Hematopoietic multipotent progenitor cell treated with erythropoietin and hydrocortisone succinate and interleukin-3 and kit ligand, for 4 days (in vitro differentiated cells): Measurements from ENCODE around the gene DRD3.

ENCODE experiments used
- DNase-seq: peaks from one replicate; pipeline ENCODE4 v3.0.0-alpha.2; 2015

Gene DRD3

DNA sequence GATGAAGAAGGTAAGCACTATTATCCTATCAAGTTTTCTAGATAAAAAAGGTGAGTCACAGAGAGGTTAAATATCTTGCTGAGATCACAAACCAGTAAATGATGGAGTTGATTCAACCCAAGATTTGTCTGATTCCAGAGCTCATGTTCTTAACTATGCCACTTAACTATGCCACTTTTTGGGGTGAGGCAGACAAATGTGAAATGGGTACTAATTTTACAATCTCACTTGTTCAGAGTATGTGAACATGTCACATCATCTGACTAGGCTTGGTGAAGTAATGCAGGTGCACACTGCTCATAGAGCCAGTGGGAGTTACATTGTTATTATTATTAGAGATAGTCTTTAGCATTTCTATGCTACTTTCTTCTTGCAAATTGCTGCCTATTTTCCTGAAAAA lies 2.0 kb downstream of the DRD3 start:
- DNase-seq: no peak

GRCh38 chr3:114176487-114176886 lies 2.4 kb downstream of the DRD3 start:
- DNase-seq: no peak

DNA sequence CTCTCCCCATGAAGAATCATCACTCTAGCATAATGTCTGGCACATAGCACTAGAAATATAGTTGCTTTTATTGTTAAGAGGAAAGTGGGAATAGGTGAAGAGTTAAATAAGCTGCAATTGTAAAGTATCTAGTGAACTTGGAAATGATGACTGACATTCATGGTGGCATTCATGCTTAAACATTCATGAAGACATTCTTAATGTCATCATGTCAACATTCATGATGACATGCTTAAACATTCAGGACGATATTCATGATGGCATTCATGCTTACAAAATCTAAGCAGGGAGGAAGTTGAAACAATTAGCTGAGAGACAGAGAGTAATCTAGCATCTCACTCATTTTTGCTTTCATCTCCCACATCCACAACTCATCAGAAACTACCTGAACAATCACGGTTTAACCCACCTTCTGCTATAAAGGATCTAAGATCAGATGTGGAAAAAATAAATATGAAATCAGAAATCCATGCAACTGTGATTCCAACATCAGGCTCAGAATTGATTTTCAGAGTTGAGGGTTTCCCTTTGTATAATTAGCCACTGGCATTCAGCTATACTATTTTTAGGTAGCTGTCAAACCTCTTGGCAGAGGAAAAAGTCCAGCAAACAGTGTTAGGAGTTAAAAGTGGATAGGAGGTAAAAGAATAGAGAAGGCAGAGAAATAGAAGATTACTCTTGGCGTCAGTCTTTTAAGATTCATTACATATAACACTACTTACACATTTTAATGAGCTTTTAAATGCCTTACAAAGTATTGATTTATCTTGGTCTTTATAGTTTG lies 3.5 kb downstream of the DRD3 start:
- no peak for DNase-seq

DNA sequence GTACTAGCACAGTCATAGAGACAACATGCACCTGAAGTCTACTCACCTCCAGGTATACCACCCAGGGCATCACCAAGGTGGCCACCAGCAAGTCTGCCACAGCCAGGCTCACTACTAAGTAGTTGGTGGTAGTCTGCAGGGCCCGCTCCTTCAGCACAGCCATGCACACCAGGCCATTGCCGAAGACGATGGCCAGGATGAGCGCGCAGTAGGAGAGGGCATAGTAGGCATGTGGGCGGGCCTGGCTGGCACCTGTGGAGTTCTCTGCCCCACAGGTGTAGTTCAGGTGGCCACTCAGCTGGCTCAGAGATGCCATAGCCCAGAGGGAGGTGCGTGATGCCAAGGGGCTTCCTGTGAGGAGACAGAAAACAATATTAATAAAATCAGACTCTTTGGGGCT lies 7.2 kb downstream of the DRD3 start:
- DNase-seq: no peak

- no peak for DNase-seq
Observed at GRCh38 chr3:114168150-114168549, 10.7 kb downstream of the DRD3 start.

DNA sequence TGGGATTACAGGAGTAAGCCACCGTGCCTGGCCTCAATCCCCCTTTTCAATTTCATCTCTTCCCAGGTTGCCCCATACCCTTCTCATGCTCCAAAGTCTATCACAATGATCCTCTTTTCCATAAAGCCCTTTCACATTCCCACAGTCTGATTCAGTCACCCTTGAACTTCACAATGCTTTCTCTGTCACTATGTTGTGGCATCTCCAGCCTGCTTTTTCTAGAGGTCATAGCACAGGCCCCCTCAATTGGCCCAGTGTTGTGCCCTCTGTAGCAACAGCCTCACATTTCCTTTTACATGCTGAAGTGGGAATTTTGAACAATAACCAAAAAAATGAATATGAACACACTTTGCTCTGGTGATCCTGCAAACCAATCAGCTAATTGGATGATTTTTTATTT lies 21.5 kb downstream of the DRD3 start:
- no peak for DNase-seq

DNA sequence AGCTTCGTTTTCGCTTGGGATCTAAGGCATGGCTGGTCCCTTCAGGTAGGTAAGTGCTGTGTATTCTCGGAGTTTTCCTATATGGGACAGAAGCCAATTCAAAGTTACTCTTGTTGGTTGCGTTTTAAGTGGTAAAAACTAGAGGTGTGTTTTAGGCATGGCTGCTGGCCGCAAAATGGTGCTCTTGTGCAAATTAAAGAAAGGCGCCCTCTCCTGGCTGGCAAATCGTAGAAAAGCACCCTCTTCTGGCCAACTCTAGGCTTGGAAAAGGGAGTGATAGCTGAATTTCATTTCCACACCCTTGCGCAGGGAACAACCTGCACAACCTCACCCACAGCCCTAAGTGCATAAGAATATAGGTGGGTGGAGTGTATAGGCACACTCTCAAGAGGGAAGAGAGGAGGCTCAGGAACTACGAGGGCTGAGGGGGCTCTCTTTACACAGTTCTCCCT lies 23.5 kb downstream of the DRD3 start:
- DNase-seq: peak; percentile 61

GRCh38 chr3:114154321-114154821 lies 24.5 kb downstream of the DRD3 start:
- no peak for DNase-seq

DNA sequence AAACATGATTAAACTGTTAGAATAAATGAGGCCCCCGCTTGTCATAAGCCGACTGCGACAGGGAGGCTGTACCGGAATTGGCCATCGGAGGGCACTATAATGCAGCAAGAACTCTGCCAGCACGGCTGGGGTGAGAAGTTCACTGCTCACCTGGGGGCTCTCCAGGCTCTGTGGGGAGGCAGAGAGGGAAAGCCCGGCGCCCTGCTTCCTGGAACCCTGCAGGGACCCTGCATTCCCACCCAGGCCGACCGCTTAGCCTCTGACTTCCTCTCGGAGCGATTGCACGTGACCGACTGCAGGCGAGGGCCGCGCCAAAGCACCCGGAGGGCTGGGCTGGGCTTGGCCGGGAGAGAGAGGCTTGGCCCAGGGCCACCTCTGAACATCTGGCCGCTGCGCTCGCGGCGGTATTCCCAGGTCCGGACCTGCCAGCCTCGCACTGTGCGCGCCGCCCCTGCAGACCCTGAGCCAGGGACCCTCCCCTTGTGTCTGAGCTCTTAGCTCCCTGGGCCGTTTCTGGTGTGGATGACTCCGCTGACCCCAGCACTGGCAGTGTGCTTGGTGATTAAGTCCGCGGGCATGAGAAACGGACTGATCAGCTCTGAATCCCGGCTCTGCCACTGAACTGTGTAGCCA lies 26.2 kb downstream of the DRD3 start:
- DNase-seq: peak; percentile 79

- no peak for DNase-seq
Observed at GRCh38 chr3:114151091-114151490, 27.8 kb downstream of the DRD3 start.

- DNase-seq: no peak
Observed at GRCh38 chr3:114147251-114147650, 31.6 kb downstream of the DRD3 start.

GRCh38 chr3:114144909-114145688 lies 33.8 kb downstream of the DRD3 start:
- DNase-seq: peak; percentile 14

- DNase-seq: no peak
Observed at GRCh38 chr3:114143817-114144216, 35.0 kb downstream of the DRD3 start.

DNA sequence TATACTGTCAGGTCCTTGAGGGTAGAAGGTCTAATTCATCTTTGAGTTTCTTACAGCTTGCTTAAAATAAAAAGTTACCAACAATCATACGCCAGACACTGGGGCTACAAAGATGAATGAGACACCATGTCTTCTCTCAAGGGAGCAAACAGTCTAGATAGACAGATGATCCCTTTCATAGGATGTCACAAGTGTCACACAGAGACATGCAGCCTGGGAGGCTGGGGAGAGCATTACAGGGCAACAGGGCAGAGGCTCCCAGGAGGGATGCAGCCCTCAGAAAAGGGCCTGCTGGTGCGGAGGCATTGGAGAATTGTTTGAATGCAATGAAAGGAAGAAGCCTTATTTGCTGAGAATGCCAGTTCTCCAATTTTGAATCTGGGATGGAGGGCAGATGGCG lies 39.0 kb downstream of the DRD3 start:
- no peak for DNase-seq

- DNase-seq: no peak
Observed at GRCh38 chr3:114133947-114134346, 44.9 kb downstream of the DRD3 start.

DNA sequence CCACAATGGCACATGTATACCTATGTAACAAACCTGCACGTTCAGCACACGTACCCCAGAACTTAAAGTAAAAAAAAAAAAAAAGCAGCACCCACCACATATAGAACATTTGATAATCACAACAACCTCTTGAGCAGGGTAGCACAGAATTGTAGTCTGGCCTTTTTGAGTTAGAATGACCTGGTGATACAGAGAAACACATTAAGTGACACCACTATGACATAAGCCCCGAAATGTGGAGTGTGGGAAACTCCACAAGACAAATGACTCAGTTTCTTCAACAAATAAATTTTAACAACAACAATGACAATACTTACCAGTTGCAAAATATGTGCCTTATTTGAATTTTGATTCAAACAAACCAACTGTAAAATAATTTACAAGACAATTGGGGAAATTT lies 46.4 kb downstream of the DRD3 start:
- DNase-seq: no peak

GRCh38 chr3:114128826-114129225 lies 50.0 kb downstream of the DRD3 start:
- no peak for DNase-seq

GRCh38 chr3:114128231-114128630 lies 50.6 kb downstream of the DRD3 start:
- DNase-seq: no peak

GRCh38 chr3:114127517-114127916 lies 51.3 kb downstream of the DRD3 start:
- DNase-seq: no peak

DNA sequence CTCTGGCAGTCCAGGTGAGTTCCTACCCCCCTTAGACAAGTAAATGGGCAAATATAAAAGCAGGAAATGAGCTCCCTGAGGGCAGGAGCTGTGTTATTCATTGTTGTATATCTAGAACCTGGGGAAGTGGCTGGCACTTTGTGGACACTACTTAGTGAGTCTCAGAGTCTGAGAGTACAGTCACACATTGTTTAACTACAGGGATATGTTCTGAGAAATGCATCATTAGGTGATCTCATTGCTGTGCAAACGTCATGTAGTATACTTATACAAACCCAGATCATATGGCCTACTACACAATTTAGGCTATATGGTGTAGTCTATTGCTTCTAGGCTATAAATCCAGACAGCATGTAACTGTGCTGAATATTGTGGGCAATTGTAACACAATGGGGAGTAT lies 52.4 kb downstream of the DRD3 start:
- DNase-seq: no peak

DNA sequence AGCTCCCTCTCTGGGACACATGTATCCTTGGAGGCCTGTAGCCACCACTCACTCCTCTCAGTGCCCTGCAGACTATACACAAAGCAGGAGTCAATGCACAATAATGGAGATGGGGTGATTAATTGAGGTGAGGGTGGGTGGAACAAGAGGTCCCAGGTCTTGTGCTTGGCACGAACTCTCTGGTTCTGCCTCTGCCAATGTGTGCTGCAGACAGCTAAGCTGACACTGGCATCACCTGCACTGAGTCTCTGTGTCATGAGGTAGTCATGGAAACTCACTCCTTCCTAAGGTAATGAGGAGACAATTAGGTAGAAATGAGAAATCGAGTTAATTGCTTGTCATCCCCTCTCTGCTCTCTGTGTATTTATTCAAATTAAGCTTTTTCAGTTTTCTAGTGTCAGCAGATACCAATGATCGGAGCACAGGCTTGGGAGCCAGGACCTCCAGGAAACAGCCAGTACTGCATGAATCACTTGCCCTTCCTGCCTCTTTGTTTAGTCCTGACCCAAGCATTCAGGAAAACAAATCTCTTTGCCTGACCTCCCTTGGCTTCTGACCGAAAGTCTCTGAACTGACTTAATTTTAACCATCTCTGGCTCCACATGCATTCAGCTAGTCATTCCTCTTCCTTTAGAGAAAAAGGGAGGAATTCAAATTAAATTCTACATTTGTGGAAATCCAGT lies 56.7 kb downstream of the DRD3 start:
- DNase-seq: no peak

DNA sequence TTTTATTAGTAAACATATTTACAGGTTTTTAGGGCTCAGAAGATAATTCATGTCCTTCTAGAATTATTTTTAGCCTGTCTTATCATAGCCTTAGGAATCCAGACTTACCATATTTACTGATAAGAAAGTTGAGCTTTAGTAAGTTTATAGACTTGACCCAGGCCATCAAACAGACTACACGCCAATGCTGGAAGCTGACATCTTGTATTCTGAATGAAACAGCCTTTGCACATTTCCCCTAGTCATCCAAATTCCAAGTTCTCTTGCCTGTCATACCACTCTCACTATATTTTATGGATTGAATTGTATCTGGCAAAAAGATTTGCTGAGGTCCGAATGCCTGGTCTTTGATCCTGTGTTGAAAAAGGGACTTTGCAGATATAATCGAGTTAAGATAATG lies 58.6 kb downstream of the DRD3 start:
- no peak for DNase-seq

- DNase-seq: no peak
Observed at GRCh38 chr3:114119776-114120175, 59.1 kb downstream of the DRD3 start.
